GM12878 (cell line): ENCODE measurements around the gene FAM227A. TPM values are rescaled to one million over a fixed set of nuclear protein-coding genes. Genes with fewer than 3 reads are reported as not detected.

Source experiments
- ATAC-seq: fragments of 200-7000 bp; cut with Tn5 transposase; 3 replicates; pipeline ENCODE4 v1.9.1; 2020; ENCODE audit warnings: mild to moderate bottlenecking, moderate library complexity
- BruUV-seq: library from RNA; stranded (reverse); fragments of 400-500 nt; replicated peaks from 2 replicates; lab custom pipeline; 2021; lab: Mats Ljungman, UMichigan
- CTCF ChIA-PET: fragments of 300-600 bp; sonication (Branson Sonifier 250); formaldehyde crosslinking; extraction: SDS; loops from one replicate; lab custom pipeline; 2021; ENCODE audit warnings: inconsistent platforms; lab: Yijun Ruan, JAX
- POLR2A ChIA-PET: fragments of 350-600 bp; formaldehyde crosslinking; extraction: SDS; loops from one replicate; lab custom pipeline; 2021; ENCODE audit warnings: inconsistent platforms; lab: Charles Lee
- RAD21 ChIA-PET: fragments of 300-600 bp; sonication (Branson Sonifier 250); formaldehyde crosslinking; loops from one replicate; lab custom pipeline; 2023; ENCODE audit warnings: antibody characterized with exemption; ENCODE audit not compliant: unreplicated experiment; lab: Charles Lee
- SMC1A ChIA-PET: fragments of 300-600 bp; sonication (Branson Sonifier 250); formaldehyde crosslinking; loops from one replicate; lab custom pipeline; 2023; ENCODE audit not compliant: unreplicated experiment, uncharacterized antibody; lab: Charles Lee
- DNase-seq: peaks from one replicate; pipeline ENCODE4 v3.0.0-alpha.2; 2011; ENCODE audit warnings: low read depth, low spot score
- FAIRE-seq: peaks from 3 replicates; lab custom pipeline; 2011; peaks lifted over from hg19 to GRCh38; lab: Jason Lieb, UNC
- H2AFZ ChIP-seq: 2 replicates; pipeline ENCODE4 v1.6.0; 2011; ENCODE audit warnings: low read depth, low read length, control low read depth; ENCODE audit not compliant: control insufficient read depth
- H3K27ac ChIP-seq: 2 replicates; pipeline ENCODE4 v1.5.1; 2011; ENCODE audit warnings: control low read depth; ENCODE audit not compliant: control insufficient read depth, insufficient read depth
- H3K27me3 ChIP-seq, 2 experiments: replicated peaks in 1 of 2; 2 replicates each; pipeline versions ENCODE4 v1.6.0 to v1.6.1; 2011; ENCODE audit warnings: low read length in 1 of 2; ENCODE audit not compliant: control insufficient read depth in 2 of 2, insufficient read depth in 2 of 2
- H3K36me3 ChIP-seq, 2 experiments: 2 replicates each; pipeline ENCODE4 v1.5.1; 2011; ENCODE audit warnings: low read length in 1 of 2; ENCODE audit not compliant: control insufficient read depth in 2 of 2, insufficient read depth in 2 of 2
- H3K4me1 ChIP-seq: 2 replicates; pipeline ENCODE4 v1.6.1; 2011; ENCODE audit warnings: mild to moderate bottlenecking, low read length, moderate library complexity, mixed read lengths; ENCODE audit not compliant: control insufficient read depth, insufficient read depth
- H3K4me2 ChIP-seq: 2 replicates; pipeline ENCODE4 v1.6.0; 2011; ENCODE audit warnings: control low read depth; ENCODE audit not compliant: control insufficient read depth, insufficient read depth
- H3K4me3 ChIP-seq: fragments of 200-600 bp; sonication (generic); 2 replicates; pipeline ENCODE4 v1.5.1; 2016
- H3K79me2 ChIP-seq: 2 replicates; pipeline ENCODE4 v1.6.0; 2011; ENCODE audit warnings: low read length; ENCODE audit not compliant: control insufficient read depth, insufficient read depth
- H3K9ac ChIP-seq: 2 replicates; pipeline ENCODE4 v1.8.0; 2011; ENCODE audit warnings: low read length, control low read depth, mixed read lengths; ENCODE audit not compliant: control insufficient read depth, insufficient read depth
- H3K9me3 ChIP-seq: replicated peaks from 3 replicates; pipeline ENCODE4 v1.5.1; 2011; ENCODE audit warnings: mild to moderate bottlenecking, low read length; ENCODE audit not compliant: control insufficient read depth, insufficient read depth
- H4K20me1 ChIP-seq: 2 replicates; pipeline ENCODE4 v1.6.0; 2011; ENCODE audit not compliant: control insufficient read depth, insufficient read depth
- BACH1 ChIP-seq: fragments of 450-650 bp; IDR thresholded peaks from 2 replicates; pipeline ENCODE4 v1.6.1; 2017; ENCODE audit warnings: mild to moderate bottlenecking, borderline replicate concordance
- BHLHE40 ChIP-seq, 2 experiments: fragments of 450-650 bp in 1 of 2; IDR thresholded peaks; 2 replicates each; pipeline ENCODE4 v1.6.1; 2011 to 2017; ENCODE audit warnings: low read depth in 2 of 2, borderline replicate concordance in 1 of 2, improper control_type of control experiment in 1 of 2, low read length in 1 of 2, mild to moderate bottlenecking in 1 of 2
- E2F8 ChIP-seq: fragments of 450-650 bp; IDR thresholded peaks from 2 replicates; pipeline ENCODE4 v1.6.1; 2018; ENCODE audit warnings: mild to moderate bottlenecking, low read depth, moderate library complexity; ENCODE audit not compliant: partially characterized antibody
- HDAC6 ChIP-seq: fragments of 200-600 bp; sonication (generic); IDR thresholded peaks from one replicate; pipeline ENCODE4 v1.8.0; 2017; ENCODE audit warnings: antibody characterized with exemption; ENCODE audit not compliant: unreplicated experiment
- MEF2A ChIP-seq: IDR thresholded peaks from 2 replicates; pipeline ENCODE4 v1.6.1; 2011; ENCODE audit warnings: low read depth, mild to moderate bottlenecking, low read length, moderate library complexity; ENCODE audit not compliant: insufficient read depth
- MEF2B ChIP-seq: fragments of 450-650 bp; IDR thresholded peaks from 2 replicates; pipeline ENCODE4 v1.6.1; 2018; ENCODE audit warnings: mild to moderate bottlenecking, moderate library complexity; ENCODE audit not compliant: partially characterized antibody, poor library complexity, severe bottlenecking
- NFIC ChIP-seq: IDR thresholded peaks from 2 replicates; pipeline ENCODE4 v1.6.1; 2012; ENCODE audit warnings: low read depth, mild to moderate bottlenecking, inconsistent platforms, low read length, moderate library complexity
- PML ChIP-seq: IDR thresholded peaks from 2 replicates; pipeline ENCODE4 v1.6.1; 2012; ENCODE audit warnings: low read length, inconsistent platforms
- SIN3A ChIP-seq: IDR thresholded peaks from 2 replicates; pipeline ENCODE4 v1.6.1; 2012; ENCODE audit warnings: low read depth, low read length, improper control_type of control experiment
- SIX5 ChIP-seq: IDR thresholded peaks from 2 replicates; pipeline ENCODE4 v1.6.1; 2011; ENCODE audit warnings: mild to moderate bottlenecking, low read depth, low read length, moderate library complexity; ENCODE audit not compliant: severe bottlenecking
- SREBF2 ChIP-seq: IDR thresholded peaks from 2 replicates; pipeline ENCODE4 v1.6.1; 2012; ENCODE audit warnings: mild to moderate bottlenecking, low read length
- WGBS: methylation state at CpG from one replicate; pipeline ENCODE4 v1.1.6; 2016; ENCODE audit warnings: low lambda C conversion rate; ENCODE audit not compliant: insufficient replicate concordance, insufficient coverage; ENCODE audit errors: missing lambda C conversion rate; 5-methylcytosine and 5-hydroxymethylcytosine counted together
- in situ Hi-C: fragments of 300-500 bp; cut with MboI; formaldehyde crosslinking; loops from 9 replicates; pipeline ENCODE4 v1.14.3; 2018; ENCODE audit warnings: mixed read lengths
- intact Hi-C: fragments of 100-400 bp; cut with micrococcal nuclease; formaldehyde crosslinking; loops from one replicate; pipeline ENCODE4 v1.14.2; 2022; ENCODE audit not compliant: unreplicated experiment
- polyA plus RNA-seq, 11 experiments: library from polyadenylated mRNA; depleted of rRNA in 4 of 11; unstranded in 6 of 11; stranded (reverse) in 5 of 11; fragments of >200 nt; fragmentation: Nextera tagmentation in 4 of 11; fragmentation: Illumina TruSeq in 1 of 11; extraction: Ambion mirVana in 4 of 11; extraction: Trizol in 1 of 11; gene quantifications; 1 replicate in 1 of 11; 2 replicates in 10 of 11; pipeline versions ENCODE4 v1.2.1 to v1.2.3, GENCODE V29; 2011 to 2016; ENCODE audit warnings: inconsistent platforms in 2 of 11, missing spikeins in 2 of 11, low read depth in 1 of 11
- total RNA-seq, 4 experiments: library from RNA; depleted of rRNA in 3 of 4; stranded (reverse); fragments of >200 nt in 3 of 4; fragmentation: Illumina TruSeq in 1 of 4; extraction: Trizol in 1 of 4; gene quantifications; 2 replicates each; pipeline versions ENCODE4 v1.2.1 to v1.2.3, GENCODE V29; 2013 to 2021

Gene FAM227A
- total and polyA plus RNA-seq, 10 of the 15 experiments (the other 5 are each of a cell fraction or from before 2014, with no cell fraction given): 0.02 to 0.59 (median 0.25) TPM

DNA sequence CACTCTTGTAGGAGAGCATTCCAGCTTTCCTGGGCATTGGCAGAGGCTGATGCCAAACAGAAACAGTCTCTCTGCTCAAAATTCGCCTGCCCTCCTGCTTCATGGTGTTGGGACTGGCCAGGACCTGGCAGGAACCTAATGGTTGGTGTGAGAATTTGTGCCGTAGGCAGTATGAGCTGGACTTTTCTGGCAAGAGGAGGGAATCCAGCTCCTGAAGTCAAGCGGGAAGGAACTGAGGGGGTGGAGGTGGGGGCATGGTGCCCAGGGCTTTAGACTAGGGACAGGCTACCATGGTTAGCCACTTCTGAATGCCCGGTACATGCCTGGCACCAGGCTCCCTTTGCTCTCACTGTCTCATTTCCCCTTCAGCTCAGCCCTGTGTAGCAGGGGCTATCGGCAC is 18.7 kb upstream of the FAM227A start:
- ATAC-seq: no peak
- H3K4me2 ChIP-seq: no peak overlapping the region
- H3K27me3 ChIP-seq: no peaks in the 10 kb centered on the region
- POLR2A ChIA-PET: interaction anchor here (0.7 kb wide), 1 partner anchor 9 kb away, joined by 4 read pairs; no protein-coding TSS in a partner anchor
- no peak overlapping the region for H3K4me3 ChIP-seq
- SMC1A ChIA-PET: interaction anchor here (1.1 to 1.3 kb wide), 2 partner anchors 25 to 103 kb away, joined by 4 to 5 read pairs; partner anchors contain the start of gene JOSD1
- H3K9ac ChIP-seq: no peak overlapping the region
- intact Hi-C loops (no loop called here), in situ Hi-C loops (no loop called here)
- no peaks in the 10 kb centered on the region for H3K9me3 ChIP-seq
- CTCF ChIA-PET: interaction anchor here (0.9 kb wide), 1 partner anchor 194 kb away, joined by 3 read pairs; no protein-coding TSS in a partner anchor
- BruUV-seq: no TSS peak
- H4K20me1 ChIP-seq: no peaks in the 10 kb centered on the region
- TF ChIP-seq BACH1 (no peak), NFIC (no peak), MEF2A (no peak), PML (no peak), E2F8 (no peak), SREBF2 (no peak), BHLHE40 (IDR thresholded peaks at IDR 0.05; ENCODE audit: borderline replicate concordance in 1 of 2, low read depth in 2 of 2, low read length in 1 of 2) (no peak), SIN3A (no peak), SIX5 (no peak), HDAC6 (no peak), MEF2B (no peak)
- no peak for DNase-seq
- WGBS: 89% methylated on average over 5 of the region's 5 CpGs
- FAIRE-seq: no peak
- H3K27ac ChIP-seq: no peak overlapping the region
- H3K4me1 ChIP-seq: no peaks in the 10 kb centered on the region
- no peaks in the 10 kb centered on the region; a peak in 1 of 4 replicates for H3K36me3 ChIP-seq
- no peaks in the 10 kb centered on the region for H3K79me2 ChIP-seq
- no peak overlapping the region for H2AFZ ChIP-seq
- RAD21 ChIA-PET: no interaction called here
